PFSK-1 (cell line): ENCODE measurements around the gene ITGAE.

Source experiments
- FOXP2 ChIP-seq: optimal IDR thresholded peaks from 2 replicates; pipeline ENCODE3; 2011; ENCODE audit warnings: borderline replicate concordance, control low read depth, inconsistent platforms; ENCODE audit not compliant: insufficient read depth; ENCODE audit errors: extremely low read length, extremely low read depth
- POLR2AphosphoS5 ChIP-seq: IDR thresholded peaks from 2 replicates; pipeline ENCODE4 v1.6.1; 2012; ENCODE audit warnings: low read depth, mild to moderate bottlenecking, control low read depth, low read length, moderate library complexity
- REST ChIP-seq, 2 experiments: IDR thresholded peaks; 2 replicates each; pipeline versions ENCODE4 v1.6.1 to v1.8.0; 2011 to 2012; ENCODE audit warnings: low read depth in 2 of 2, low read length in 2 of 2, control low read depth in 1 of 2, inconsistent platforms in 1 of 2, mild to moderate bottlenecking in 1 of 2, moderate library complexity in 1 of 2; ENCODE audit not compliant: insufficient read depth in 1 of 2
- SIN3A ChIP-seq: IDR thresholded peaks from 2 replicates; pipeline ENCODE4 v1.6.1; 2012; ENCODE audit warnings: mild to moderate bottlenecking, low read length, moderate library complexity, borderline replicate concordance; ENCODE audit not compliant: insufficient read depth
- TAF1 ChIP-seq: IDR thresholded peaks from 2 replicates; pipeline ENCODE4 v1.6.1; 2012; ENCODE audit warnings: low read length, control low read depth, borderline replicate concordance; ENCODE audit not compliant: insufficient read depth

Gene ITGAE

GRCh38 chr17:3845291-3845620 is 44.3 kb upstream of the ITGAE start:
- no peak for TF ChIP-seq TAF1
- TF ChIP-seq FOXP2, result no peak
- no peak for TF ChIP-seq REST (IDR thresholded peaks at IDR 0.05; ENCODE audit: insufficient read depth in 1 of 2, low read depth in 2 of 2, low read length in 2 of 2)
- TF ChIP-seq SIN3A, result no peak
- no peak for TF ChIP-seq POLR2AphosphoS5

GRCh38 chr17:3843935-3844516 is 43.0 kb upstream of the ITGAE start:
- no peak for TF ChIP-seq FOXP2
- TF ChIP-seq REST (IDR thresholded peaks at IDR 0.05; ENCODE audit: insufficient read depth in 1 of 2, low read depth in 2 of 2, low read length in 2 of 2), result no peak
- no peak for TF ChIP-seq POLR2AphosphoS5
- no peak for TF ChIP-seq SIN3A
- TF ChIP-seq TAF1, result no peak

- TF ChIP-seq REST (IDR thresholded peaks at IDR 0.05; ENCODE audit: insufficient read depth in 1 of 2, low read depth in 2 of 2, low read length in 2 of 2) (no peak), TAF1 (no peak), FOXP2 (no peak), POLR2AphosphoS5 (no peak), SIN3A (no peak)
Observed at GRCh38 chr17:3838206-3838605, 37.2 kb upstream of the ITGAE start.

GRCh38 chr17:3836551-3836950 is 35.6 kb upstream of the ITGAE start:
- TF ChIP-seq POLR2AphosphoS5, result no peak
- no peak for TF ChIP-seq TAF1
- TF ChIP-seq FOXP2, result no peak
- no peak for TF ChIP-seq REST (IDR thresholded peaks at IDR 0.05; ENCODE audit: insufficient read depth in 1 of 2, low read depth in 2 of 2, low read length in 2 of 2)
- TF ChIP-seq SIN3A, result no peak
